Measurements from ENCODE around the gene RFX5. TPM values are rescaled to one million over a fixed set of nuclear protein-coding genes. Genes with fewer than 3 reads are reported as not detected.

The RFX5 gene
- total and polyA plus RNA-seq, 2 donors (not counting 3 experiments of a cell fraction or from before 2014, with no cell fraction given) = 23.5 to 52.8 TPM

- DNase-seq (ENCODE audit: low read depth, low spot score) = no peak
- BruUV-seq (replicated peaks) = no TSS peak
- no peaks in the 10 kb centered on the region for H3K9me3 ChIP-seq (replicated peaks; ENCODE audit: control insufficient read depth, insufficient read depth, low read length)
- no peaks in the 10 kb centered on the region for H3K4me1 ChIP-seq (ENCODE audit: control insufficient read depth, extremely low read depth, insufficient read depth, low read length)
- H3K27me3 ChIP-seq (ENCODE audit: control insufficient read depth in 2 of 2, insufficient read depth in 2 of 2, low read length in 2 of 2) = peaks cover 0 to 5% of the 10 kb centered on the region in 2 experiments
- no peak overlapping the region for H2AFZ ChIP-seq (ENCODE audit: low read depth, low read length)
- dilution Hi-C loops (cut with MboI; ENCODE audit: extremely low pct_ligation_motif_present, low sequenced_read_pairs) = no loop called here
- H3K36me3 ChIP-seq (ENCODE audit: control insufficient read depth in 2 of 2, extremely low read depth in 1 of 2, insufficient read depth in 2 of 2, low read length in 2 of 2) = no peaks in the 10 kb centered on the region
- H3K4me2 ChIP-seq (ENCODE audit: insufficient read depth, low read length) = no peak overlapping the region
- no peak overlapping the region for H3K9ac ChIP-seq (replicated peaks; ENCODE audit: extremely low read depth, insufficient read depth, low read length)
- H4K20me1 ChIP-seq (replicated peaks; ENCODE audit: control insufficient read depth, extremely low read depth, insufficient read depth, low read length) = no peaks in the 10 kb centered on the region
- FAIRE-seq = no peak
- no peaks in the 10 kb centered on the region for H3K9me1 ChIP-seq (replicated peaks; ENCODE audit: control insufficient read depth, extremely low read depth, insufficient read depth, low read length)
- CTCF ChIA-PET = interaction anchor here (0.9 to 2.7 kb wide), 3 partner anchors 10 to 286 kb away, joined by 4 to 9 read pairs (median 8); partner anchors contain the start of gene PSMB4
- intact Hi-C loops (cut with micrococcal nuclease) = no loop called here
- H3K27ac ChIP-seq (ENCODE audit: insufficient read depth, low read depth, low read length) = no peak overlapping the region
- POLR2A ChIA-PET = no interaction called here
- TF ChIP-seq MAX (IDR thresholded peaks at IDR 0.05; ENCODE audit: insufficient read depth, insufficient read length) = no peak
- no peak for TF ChIP-seq POLR2AphosphoS5 (IDR thresholded peaks at IDR 0.05; ENCODE audit: insufficient read depth, low read depth, low read length)
- no peak for TF ChIP-seq FOS (IDR thresholded peaks at IDR 0.05; ENCODE audit: borderline replicate concordance, insufficient read depth, low read length)
- TF ChIP-seq, protein P1, sequence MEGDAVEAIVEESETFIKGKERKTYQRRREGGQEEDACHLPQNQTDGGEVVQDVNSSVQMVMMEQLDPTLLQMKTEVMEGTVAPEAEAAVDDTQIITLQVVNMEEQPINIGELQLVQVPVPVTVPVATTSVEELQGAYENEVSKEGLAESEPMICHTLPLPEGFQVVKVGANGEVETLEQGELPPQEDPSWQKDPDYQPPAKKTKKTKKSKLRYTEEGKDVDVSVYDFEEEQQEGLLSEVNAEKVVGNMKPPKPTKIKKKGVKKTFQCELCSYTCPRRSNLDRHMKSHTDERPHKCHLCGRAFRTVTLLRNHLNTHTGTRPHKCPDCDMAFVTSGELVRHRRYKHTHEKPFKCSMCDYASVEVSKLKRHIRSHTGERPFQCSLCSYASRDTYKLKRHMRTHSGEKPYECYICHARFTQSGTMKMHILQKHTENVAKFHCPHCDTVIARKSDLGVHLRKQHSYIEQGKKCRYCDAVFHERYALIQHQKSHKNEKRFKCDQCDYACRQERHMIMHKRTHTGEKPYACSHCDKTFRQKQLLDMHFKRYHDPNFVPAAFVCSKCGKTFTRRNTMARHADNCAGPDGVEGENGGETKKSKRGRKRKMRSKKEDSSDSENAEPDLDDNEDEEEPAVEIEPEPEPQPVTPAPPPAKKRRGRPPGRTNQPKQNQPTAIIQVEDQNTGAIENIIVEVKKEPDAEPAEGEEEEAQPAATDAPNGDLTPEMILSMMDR (IDR thresholded peaks at IDR 0.05; ENCODE audit: extremely low read depth in 1 of 2, insufficient read depth in 1 of 2, low read depth in 1 of 2, low read length in 2 of 2) = no peak
- no peak for TF ChIP-seq GATA2 (IDR thresholded peaks at IDR 0.05; ENCODE audit: insufficient read depth, insufficient read length, low read depth, low read length)
- no peak for TF ChIP-seq MYC (IDR thresholded peaks at IDR 0.05; ENCODE audit: low read depth, low read length)
- no peak for TF ChIP-seq JUN (IDR thresholded peaks at IDR 0.05; ENCODE audit: borderline replicate concordance, insufficient read depth, insufficient read length, low read depth)
- TF ChIP-seq EZH2 (IDR thresholded peaks at IDR 0.05; ENCODE audit: borderline replicate concordance, low read depth, low read length, severe bottlenecking) = no peak
- TF ChIP-seq POLR2A (IDR thresholded peaks at IDR 0.05; ENCODE audit: low read depth, low read length) = no peak
- no peak overlapping the region for H3K4me3 ChIP-seq (replicated peaks in 1 of 3; ENCODE audit: insufficient read depth in 1 of 3, low read depth in 1 of 3, low read length in 3 of 3)
- no peaks in the 10 kb centered on the region for H3K79me2 ChIP-seq (ENCODE audit: control insufficient read depth, insufficient read depth, low read length)
These were observed 39.0 kb upstream of the RFX5 start for GRCh38 chr1:151386002-151386401.

Measured in endothelial cell of umbilical vein (primary cell).